Iris pigment epithelial cell (primary cell): Measurements from ENCODE around the gene ITPK1.
A peak's percentile ranks its signal among the peaks of the same experiment; 100 is the strongest.

Experiments
- DNase-seq: peaks from one replicate; pipeline ENCODE4 v3.0.0-alpha.2; 2011; ENCODE audit warnings: low read depth

ITPK1 gene

DNA sequence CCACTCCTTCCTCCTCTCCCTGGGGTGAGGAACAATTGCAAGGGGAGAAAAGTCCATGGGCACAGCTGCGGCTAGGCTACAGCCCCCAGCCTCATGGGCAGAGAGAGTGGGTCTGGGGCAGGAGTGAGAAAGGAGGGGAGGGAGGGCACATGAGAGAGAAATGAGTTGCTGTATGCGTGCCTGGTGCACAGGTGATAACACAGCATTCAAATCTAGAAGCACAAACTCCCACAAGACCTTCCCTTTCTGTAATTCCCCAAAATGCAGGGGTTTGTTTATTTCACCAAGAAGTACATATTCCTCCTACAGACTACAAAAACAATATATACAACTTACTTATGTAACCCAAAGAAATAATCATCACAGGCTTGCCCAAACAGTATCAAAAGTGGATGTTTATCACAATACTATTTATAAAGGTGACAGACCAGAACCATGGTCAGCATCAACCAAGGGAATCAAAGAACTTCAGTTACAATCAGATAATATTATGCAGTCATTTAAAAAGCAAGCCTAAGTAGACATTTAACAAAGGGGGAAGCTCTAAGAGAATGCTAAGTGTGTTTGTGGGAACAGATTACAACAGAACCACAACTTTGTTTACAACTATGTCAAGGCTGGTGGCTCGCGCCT lies 54.2 kb downstream of the ITPK1 start:
- no peak for DNase-seq

DNA sequence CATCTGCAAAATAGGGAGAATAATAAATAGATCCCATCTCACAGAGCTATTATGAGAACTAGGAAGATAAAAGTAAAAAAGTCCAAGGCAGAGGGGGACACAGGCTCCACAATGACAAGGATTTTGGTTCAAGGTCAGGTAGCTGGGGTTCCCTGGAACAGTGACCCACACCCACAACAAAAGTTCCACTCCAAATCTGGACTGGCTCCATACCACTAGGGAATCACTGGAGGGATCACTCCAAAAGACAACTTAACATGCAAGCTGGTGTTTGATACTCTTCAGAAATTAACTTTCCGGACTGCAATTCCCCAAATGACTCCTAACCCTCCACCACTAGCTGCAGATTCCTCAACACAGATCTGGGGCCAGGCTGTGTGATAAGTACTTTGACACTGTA lies 54.9 kb downstream of the ITPK1 start:
- no peak for DNase-seq

DNA sequence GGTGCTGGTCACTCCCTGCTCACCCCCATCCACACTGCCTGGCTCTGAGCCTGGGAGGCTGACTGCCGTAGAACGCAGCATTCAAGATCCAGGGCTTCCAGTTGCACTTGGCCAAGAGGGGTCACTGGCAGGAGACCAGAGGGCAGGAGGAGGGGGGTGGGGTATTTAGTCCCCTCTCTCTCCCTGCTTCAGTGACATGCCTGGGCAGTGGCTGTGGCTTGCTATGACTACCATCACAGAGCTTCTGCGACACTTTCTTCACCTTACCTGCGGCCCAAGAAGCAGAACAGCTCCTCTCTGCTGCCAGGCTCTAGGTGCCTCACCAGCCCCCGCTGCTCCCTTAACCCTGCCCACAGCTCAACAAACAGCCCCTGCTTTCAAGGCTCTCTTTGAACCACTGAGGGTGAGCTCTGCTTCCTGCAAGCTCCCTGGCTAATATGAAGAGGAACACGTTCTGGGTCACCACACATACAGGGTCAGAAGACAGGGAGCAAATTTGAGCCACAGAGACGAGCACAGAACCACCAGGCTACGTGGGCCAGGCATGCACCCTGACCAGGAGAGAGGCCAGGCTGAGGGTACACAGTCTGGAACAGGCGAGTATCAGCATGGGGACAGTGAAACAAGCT lies 55.7 kb downstream of the ITPK1 start:
- DNase-seq = no peak

GRCh38 chr14:93059260-93059659 lies 56.5 kb downstream of the ITPK1 start:
- no peak for DNase-seq

GRCh38 chr14:93057586-93058280 lies 58.0 kb downstream of the ITPK1 start:
- no peak for DNase-seq

GRCh38 chr14:93056840-93057585 lies 58.7 kb downstream of the ITPK1 start:
- no peak for DNase-seq

DNA sequence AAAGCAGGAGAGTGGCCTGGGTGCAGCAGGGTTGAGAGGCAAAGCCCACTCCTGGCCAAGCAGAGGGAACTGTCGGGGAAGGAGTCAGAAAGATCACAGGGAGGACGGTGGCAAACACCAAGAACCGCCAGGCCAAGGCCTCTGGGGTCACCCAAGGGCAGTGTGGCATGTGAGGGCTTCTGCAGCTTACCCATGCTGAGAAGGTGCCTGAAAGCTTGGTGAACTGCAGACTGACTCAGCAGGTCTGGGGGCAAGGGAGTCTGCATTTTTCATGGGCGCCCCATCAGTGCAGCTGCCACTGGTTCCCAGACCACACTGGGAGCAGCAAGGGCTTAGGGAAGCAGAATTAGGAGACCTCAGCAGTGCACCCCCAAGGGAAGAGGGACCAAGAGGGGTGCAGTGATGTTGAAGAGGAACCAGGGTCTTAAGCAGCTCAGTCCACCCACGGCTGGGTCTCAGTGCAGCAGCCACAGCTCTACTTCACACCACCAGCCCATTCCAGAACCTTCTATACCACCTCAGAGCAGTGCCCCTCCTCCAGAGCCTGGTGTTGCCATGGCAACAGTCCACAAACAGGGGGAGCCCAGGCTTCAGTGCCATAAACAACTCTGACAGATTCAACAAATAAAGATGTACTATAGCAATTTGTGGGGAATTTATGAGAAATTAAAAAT lies 59.4 kb downstream of the ITPK1 start:
- DNase-seq = no peak

- DNase-seq = no peak
Measured at GRCh38 chr14:93055651-93056115, 60.0 kb downstream of the ITPK1 start.

- no peak for DNase-seq
Measured at GRCh38 chr14:93054876-93055275, 60.8 kb downstream of the ITPK1 start.

- DNase-seq = no peak
Measured at GRCh38 chr14:93054006-93054405, 61.7 kb downstream of the ITPK1 start.

DNA sequence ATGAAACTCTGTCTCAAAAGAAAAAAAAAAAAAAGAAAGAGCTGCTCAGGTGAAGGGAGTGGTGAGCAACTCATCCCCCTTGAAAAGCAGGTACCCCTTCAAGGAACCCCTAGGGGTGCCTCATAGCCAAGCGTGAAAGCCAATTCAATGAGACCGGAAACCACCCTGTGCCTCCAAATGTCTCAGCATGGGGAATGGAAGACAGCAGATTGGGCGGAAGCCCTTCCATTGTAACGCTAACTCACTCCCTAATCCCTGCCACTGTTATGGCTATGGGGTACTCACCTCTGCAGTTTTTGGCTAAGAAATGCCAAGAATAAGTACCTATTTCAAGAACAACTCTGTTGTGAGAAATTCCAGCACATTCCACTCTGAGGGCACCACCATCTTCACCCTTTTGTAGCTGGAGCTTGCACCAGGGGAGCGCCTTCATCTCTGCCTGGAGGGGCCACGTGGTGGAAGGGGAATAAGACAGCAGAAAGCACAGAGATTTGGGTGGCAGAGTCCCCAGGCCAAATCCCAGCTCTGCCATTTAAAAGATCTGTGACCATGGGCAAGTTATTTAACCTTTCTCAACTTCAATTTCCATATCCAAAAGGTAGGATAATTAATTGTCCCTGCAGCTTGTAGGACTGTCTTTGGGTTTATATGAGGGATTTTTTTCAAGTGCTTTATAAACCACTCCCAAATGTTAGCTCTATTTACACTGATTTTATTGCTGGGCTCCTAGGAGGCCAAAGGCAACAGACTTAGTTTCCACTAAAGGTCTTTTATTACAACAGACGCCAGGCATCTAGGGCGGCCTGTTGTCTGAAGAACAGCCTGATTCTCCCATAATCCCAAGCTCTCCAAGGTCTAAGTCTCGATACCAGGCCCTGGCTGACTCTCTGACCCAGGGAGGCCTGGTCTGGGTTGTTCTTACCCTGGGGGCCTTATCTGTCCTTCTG lies 63.9 kb downstream of the ITPK1 start:
- no peak for DNase-seq

GRCh38 chr14:93050761-93051160 lies 65.0 kb downstream of the ITPK1 start:
- no peak for DNase-seq

DNA sequence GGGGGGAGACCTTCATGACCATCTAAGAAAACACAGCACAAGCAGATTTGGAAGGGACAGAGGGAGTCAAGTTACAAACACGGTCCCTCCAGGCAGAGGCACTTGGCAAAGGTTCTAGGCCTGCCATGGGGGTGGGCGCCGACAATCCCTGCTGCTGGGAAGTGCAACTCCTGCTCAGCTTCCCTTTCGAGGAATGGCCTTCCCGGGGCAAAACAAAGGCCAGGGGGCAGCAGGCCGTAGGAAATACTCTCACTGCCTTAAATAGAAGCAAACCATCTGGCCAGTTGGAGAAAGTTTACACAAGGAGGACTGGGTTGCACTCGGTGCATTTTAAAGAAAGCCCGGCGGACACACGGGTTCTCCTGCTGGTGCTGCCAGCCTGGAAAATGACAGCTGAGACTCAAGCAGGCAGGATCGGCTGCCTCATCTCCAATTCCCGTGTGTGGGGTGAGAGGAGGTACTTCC lies 65.8 kb downstream of the ITPK1 start:
- DNase-seq = no peak

DNA sequence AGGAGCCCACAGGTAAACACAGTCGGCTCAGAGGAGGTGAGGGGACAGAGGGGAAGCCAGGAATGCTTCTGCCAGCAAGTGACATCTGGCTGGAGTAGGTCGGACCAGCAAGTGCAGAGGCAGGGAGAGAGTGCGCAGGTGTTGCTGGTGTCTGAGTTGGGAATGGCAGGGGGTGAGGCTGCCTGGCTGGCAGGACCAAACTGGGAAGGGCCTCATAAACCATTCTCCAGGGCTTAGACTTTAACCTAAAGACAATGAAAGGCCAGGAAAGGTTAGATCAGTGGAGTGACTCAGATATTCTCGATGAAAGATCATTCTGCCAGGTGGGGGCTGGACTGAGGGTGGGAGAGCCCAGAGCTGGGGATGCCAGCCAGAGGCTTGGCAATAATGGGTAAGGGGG lies 66.4 kb downstream of the ITPK1 start:
- DNase-seq = no peak

DNA sequence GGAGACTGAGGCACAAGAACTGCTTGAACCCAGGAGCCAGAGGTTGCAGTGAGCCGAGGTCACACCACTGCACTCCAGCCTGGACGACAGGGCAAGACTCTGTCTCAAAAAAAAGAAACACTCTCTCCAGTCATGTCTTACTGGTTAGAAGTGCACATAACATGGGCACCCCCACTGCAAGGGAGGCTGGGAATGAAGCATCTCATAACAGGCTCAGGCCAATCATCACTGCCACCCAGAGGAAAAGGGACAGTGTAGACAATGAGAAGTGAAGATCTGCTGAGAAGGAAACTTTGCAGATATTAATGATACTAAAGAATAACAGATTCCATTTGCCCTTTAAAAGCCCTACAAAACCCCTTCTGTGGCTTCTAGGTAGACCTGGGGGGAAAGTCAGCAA lies 66.9 kb downstream of the ITPK1 start:
- no peak for DNase-seq

DNA sequence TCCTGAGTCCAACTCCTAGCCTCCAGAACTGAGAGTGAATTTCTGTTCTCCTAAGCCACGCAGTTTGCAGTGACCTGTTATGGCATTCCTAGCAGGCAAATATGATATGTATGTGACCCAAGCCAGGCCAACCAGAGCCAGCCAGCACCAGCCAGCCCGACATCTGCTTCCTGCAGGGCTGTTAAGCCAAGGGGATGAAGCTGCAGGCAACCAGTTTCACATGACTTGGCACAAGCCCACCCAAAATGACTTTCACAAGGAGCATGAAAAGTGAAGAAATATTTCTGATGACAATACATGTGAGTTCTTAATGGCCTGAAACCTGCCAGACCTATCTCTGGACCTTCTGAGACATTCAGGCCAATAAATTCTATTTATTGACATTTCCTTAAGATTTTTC lies 68.1 kb downstream of the ITPK1 start:
- no peak for DNase-seq

- no peak for DNase-seq
Measured at GRCh38 chr14:93047157-93047556, 68.6 kb downstream of the ITPK1 start.

- no peak for DNase-seq
Measured at GRCh38 chr14:93046705-93047050, 69.0 kb downstream of the ITPK1 start.

GRCh38 chr14:93045965-93046704 lies 69.6 kb downstream of the ITPK1 start:
- DNase-seq = peak; percentile 88

DNA sequence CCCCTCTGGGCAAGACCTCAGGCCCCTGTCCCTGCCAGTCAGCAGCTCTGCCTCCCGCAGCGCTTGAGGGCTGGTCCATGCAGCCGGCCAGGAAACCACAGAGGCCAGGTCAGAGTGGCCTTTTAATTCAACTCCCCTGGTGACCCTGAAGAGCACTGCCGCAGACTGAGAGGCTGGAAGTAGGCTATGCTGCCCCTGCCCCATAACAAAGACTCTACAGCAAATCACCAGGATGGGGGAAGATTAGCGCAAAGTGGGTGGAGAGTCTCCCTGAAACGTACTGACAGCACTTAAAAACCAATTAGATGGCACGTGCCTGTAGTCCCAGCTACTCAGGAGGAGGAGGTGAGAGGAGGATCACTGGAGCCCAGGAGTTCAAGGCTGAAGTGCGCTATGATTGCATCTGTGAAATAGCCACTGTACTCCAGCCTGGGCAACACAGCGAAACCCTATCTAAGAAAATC lies 70.5 kb downstream of the ITPK1 start:
- peak; percentile 28 for DNase-seq
